Liver (tissue), 3 donors: ENCODE data around the gene IGF2.

ENCODE experiments used
- EGR1 ChIP-seq, 2 donors: IDR thresholded peaks; 2 replicates each; pipeline ENCODE4 v1.6.1; 2016 to 2018; ENCODE audit warnings: antibody characterized with exemption in 2 of 2, low read depth in 2 of 2
- FOXA1 ChIP-seq: IDR thresholded peaks from 2 replicates; pipeline ENCODE4 v1.6.1; 2016; ENCODE audit warnings: antibody characterized with exemption
- GABPA ChIP-seq, 2 donors: IDR thresholded peaks in 1 of 2; conservative IDR thresholded peaks in 1 of 2; 2 replicates each; pipeline ENCODE4 v1.6.1; 2016; ENCODE audit warnings: antibody characterized with exemption in 2 of 2, mild to moderate bottlenecking in 1 of 2, moderate library complexity in 1 of 2
- JUND ChIP-seq, 2 donors: IDR thresholded peaks; 2 replicates each; pipeline ENCODE4 v1.6.1; 2016; ENCODE audit warnings: antibody characterized with exemption in 2 of 2
- MAX ChIP-seq: IDR thresholded peaks from 2 replicates; pipeline ENCODE4 v1.6.1; 2016; ENCODE audit warnings: antibody characterized with exemption
- RAD21 ChIP-seq, 2 donors: IDR thresholded peaks; 2 replicates each; pipeline ENCODE4 v1.6.1; 2016; ENCODE audit warnings: antibody characterized with exemption in 2 of 2, mild to moderate bottlenecking in 2 of 2
- REST ChIP-seq: IDR thresholded peaks from 2 replicates; pipeline ENCODE4 v1.6.1; 2016; ENCODE audit warnings: antibody characterized with exemption, mild to moderate bottlenecking
- SP1 ChIP-seq: IDR thresholded peaks from 2 replicates; pipeline ENCODE4 v1.6.1; 2018; ENCODE audit warnings: antibody characterized with exemption, mild to moderate bottlenecking
- TAF1 ChIP-seq: conservative IDR thresholded peaks from 2 replicates; pipeline ENCODE4 v1.6.1; 2016; ENCODE audit warnings: antibody characterized with exemption, mild to moderate bottlenecking
- YY1 ChIP-seq: IDR thresholded peaks from 2 replicates; pipeline ENCODE4 v1.6.1; 2016; ENCODE audit warnings: antibody characterized with exemption, mild to moderate bottlenecking
- ZBTB33 ChIP-seq: IDR thresholded peaks from 2 replicates; pipeline ENCODE4 v1.6.1; 2016; ENCODE audit warnings: antibody characterized with exemption
- TF ChIP-seq, protein P1 (sequence below): fragments of 150-350 bp; IDR thresholded peaks from 2 replicates; pipeline ENCODE4 v1.5.1; 2017; ENCODE audit warnings: improper control_type of control experiment, low read depth, low read length; ENCODE audit not compliant: missing input control
- TF ChIP-seq, protein P2 (sequence below): IDR thresholded peaks from 2 replicates; pipeline ENCODE4 v1.6.1; 2016; ENCODE audit warnings: antibody characterized with exemption
- donor health status: healthy.
- donor health status: healthy.

DNA sequence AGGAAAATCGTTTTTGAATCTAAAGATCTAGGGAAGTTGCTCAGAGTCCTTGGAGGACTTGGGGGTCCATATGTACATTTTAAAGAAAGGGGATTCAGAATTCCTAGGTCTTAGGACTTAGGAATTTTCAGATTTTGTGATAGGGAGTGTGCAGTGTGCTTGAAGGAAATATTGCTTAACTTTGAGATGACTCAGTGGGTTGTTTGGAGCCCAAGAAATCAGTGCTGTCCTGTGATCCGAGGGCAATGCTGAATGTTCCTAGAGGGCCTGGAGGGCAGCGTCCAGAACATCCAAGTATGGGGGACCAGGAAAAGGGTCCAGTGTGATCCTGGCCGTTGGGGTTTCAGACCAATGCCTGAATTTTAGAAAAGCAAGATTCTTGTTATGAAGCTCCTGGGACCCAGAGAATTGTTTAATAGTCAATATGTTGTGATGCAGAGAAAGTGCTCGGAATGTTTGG is 3.1 kb upstream of the IGF2 start:
- TF ChIP-seq RAD21 (IDR thresholded peaks at IDR 0.05) (no peak), MAX (no peak), ZBTB33 (no peak), JUND (IDR thresholded peaks at IDR 0.05) (no peak), GABPA (IDR thresholded peaks at IDR 0.05 in 1 of 2, conservative IDR thresholded peaks at IDR 0.05 in 1 of 2) (no peak), REST (no peak), EGR1 (IDR thresholded peaks at IDR 0.05; ENCODE audit: low read depth in 2 of 2) (no peak), TAF1 (no peak), FOXA1 (no peak), YY1 (no peak), SP1 (no peak)
- TF ChIP-seq, protein P1, sequence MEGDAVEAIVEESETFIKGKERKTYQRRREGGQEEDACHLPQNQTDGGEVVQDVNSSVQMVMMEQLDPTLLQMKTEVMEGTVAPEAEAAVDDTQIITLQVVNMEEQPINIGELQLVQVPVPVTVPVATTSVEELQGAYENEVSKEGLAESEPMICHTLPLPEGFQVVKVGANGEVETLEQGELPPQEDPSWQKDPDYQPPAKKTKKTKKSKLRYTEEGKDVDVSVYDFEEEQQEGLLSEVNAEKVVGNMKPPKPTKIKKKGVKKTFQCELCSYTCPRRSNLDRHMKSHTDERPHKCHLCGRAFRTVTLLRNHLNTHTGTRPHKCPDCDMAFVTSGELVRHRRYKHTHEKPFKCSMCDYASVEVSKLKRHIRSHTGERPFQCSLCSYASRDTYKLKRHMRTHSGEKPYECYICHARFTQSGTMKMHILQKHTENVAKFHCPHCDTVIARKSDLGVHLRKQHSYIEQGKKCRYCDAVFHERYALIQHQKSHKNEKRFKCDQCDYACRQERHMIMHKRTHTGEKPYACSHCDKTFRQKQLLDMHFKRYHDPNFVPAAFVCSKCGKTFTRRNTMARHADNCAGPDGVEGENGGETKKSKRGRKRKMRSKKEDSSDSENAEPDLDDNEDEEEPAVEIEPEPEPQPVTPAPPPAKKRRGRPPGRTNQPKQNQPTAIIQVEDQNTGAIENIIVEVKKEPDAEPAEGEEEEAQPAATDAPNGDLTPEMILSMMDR, result no peak
- TF ChIP-seq, protein P2, sequence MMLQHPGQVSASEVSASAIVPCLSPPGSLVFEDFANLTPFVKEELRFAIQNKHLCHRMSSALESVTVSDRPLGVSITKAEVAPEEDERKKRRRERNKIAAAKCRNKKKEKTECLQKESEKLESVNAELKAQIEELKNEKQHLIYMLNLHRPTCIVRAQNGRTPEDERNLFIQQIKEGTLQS, result no peak
